ENCODE data around the gene PDE6A. TPM values are rescaled to one million over a fixed set of nuclear protein-coding genes. Genes with fewer than 3 reads are reported as not detected.

The PDE6A gene
- total RNA-seq, 1 experiment from 2014 or later, result not detected

DNA sequence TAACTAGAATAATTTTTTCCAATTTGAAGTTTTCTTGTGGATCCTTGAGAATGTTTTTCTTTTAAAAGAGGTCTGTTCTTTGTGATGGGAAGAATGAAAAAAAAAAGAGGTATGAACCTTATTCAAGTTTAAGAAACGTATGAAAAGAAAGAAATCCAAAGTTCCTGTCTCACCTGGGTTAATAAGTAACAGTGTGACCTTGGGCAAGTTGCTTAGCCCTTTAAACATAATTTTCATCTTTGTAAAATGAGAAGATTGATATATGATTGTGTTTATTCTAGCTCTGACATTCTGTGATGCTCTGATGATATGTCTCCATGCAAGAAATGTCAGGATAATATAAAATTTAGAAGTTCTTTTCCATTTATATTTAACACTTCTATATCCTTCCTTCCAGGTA lies 35.3 kb upstream of the PDE6A start:
- Histone ChIP-seq H3K9me3 (ENCODE audit: control insufficient read depth, low read depth, low read length) (no peaks in the 10 kb centered on the region), H2BK20ac (ENCODE audit: low read depth, low read length, poor library complexity, severe bottlenecking) (no peak overlapping the region), H2BK120ac (ENCODE audit: low read depth, low read length, poor library complexity, severe bottlenecking) (no peak overlapping the region), H2AFZ (ENCODE audit: low read length) (no peak overlapping the region), H3K27me3 (ENCODE audit: insufficient read depth, low read length) (no peaks in the 10 kb centered on the region), H2BK15ac (ENCODE audit: low read depth, low read length) (no peak overlapping the region), H3K4me2 (ENCODE audit: insufficient read depth, insufficient read length, low read length) (no peak overlapping the region), H4K8ac (replicated peaks; ENCODE audit: insufficient read length, low read depth, low read length) (no peak overlapping the region), H3K56ac (ENCODE audit: insufficient read length, low read depth, low read length) (no peak overlapping the region), H3K23me2 (ENCODE audit: insufficient read length, low read depth, low read length, poor library complexity, severe bottlenecking) (no peaks in the 10 kb centered on the region), H2AK5ac (ENCODE audit: insufficient read length, low read length) (no peak overlapping the region), H2BK5ac (ENCODE audit: insufficient read length, low read length) (no peak overlapping the region), H3K79me1 (ENCODE audit: insufficient read depth, low read depth, low read length, poor library complexity, severe bottlenecking) (no peaks in the 10 kb centered on the region), H3K9ac (ENCODE audit: extremely low read depth, insufficient read length, low read length) (no peak overlapping the region), H3T11ph (ENCODE audit: low read length) (no peak overlapping the region), H3K79me2 (ENCODE audit: insufficient read depth, low read length) (0 out of 2 replicates have a peak, but pooled peaks cover 2% of the 10 kb centered on the region), H4K20me1 (ENCODE audit: control insufficient read depth, insufficient read depth, insufficient read length) (no peaks in the 10 kb centered on the region), H2BK12ac (ENCODE audit: insufficient read length, low read depth, low read length) (no peak overlapping the region), H4K5ac (ENCODE audit: insufficient read length, low read depth, low read length) (no peak overlapping the region), H3K4ac (ENCODE audit: low read depth, low read length) (no peak overlapping the region), H4K91ac (ENCODE audit: insufficient read length, low read depth, low read length) (no peak overlapping the region), H3K27ac (ENCODE audit: insufficient read length, low read depth, low read length) (no peak overlapping the region), H3K4me1 (ENCODE audit: insufficient read depth, low read length) (no peaks in the 10 kb centered on the region), H3K14ac (ENCODE audit: insufficient read depth, low read length) (no peak overlapping the region), H3K18ac (ENCODE audit: insufficient read length, low read depth, low read length) (no peak overlapping the region), H3K23ac (ENCODE audit: insufficient read length, low read depth, low read length) (no peak overlapping the region)
- no peak for DNase-seq
- no peak overlapping the region for H3K27ac Mint-ChIP-seq
- TF ChIP-seq, protein P1, sequence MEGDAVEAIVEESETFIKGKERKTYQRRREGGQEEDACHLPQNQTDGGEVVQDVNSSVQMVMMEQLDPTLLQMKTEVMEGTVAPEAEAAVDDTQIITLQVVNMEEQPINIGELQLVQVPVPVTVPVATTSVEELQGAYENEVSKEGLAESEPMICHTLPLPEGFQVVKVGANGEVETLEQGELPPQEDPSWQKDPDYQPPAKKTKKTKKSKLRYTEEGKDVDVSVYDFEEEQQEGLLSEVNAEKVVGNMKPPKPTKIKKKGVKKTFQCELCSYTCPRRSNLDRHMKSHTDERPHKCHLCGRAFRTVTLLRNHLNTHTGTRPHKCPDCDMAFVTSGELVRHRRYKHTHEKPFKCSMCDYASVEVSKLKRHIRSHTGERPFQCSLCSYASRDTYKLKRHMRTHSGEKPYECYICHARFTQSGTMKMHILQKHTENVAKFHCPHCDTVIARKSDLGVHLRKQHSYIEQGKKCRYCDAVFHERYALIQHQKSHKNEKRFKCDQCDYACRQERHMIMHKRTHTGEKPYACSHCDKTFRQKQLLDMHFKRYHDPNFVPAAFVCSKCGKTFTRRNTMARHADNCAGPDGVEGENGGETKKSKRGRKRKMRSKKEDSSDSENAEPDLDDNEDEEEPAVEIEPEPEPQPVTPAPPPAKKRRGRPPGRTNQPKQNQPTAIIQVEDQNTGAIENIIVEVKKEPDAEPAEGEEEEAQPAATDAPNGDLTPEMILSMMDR (conservative IDR thresholded peaks at IDR 0.05), result no peak
- no CpG with 5 or more reads among the region's 1 CpG for WGBS (ENCODE audit: extremely low coverage, insufficient read length, low lambda C conversion rate)
- no peaks in the 10 kb centered on the region; a peak in 1 of 5 replicates for H3K9me3 Mint-ChIP-seq
- H3K36me3 Mint-ChIP-seq (ENCODE audit: insufficient read depth in 1 of 3, low read depth in 3 of 3), result peaks cover 0 to 5% (median 0%) of the 10 kb centered on the region in 3 experiments; a peak in 3 of 7 replicates
- H3K4me1 Mint-ChIP-seq, result peaks cover 0 to 8% of the 10 kb centered on the region in 2 experiments; a peak in 2 of 4 replicates
- H3K27me3 Mint-ChIP-seq (ENCODE audit: low read depth), result no peaks in the 10 kb centered on the region
- no peak overlapping the region for H3K4me3 Mint-ChIP-seq
